Measurements from ENCODE around the gene TLR1. TPM values are rescaled to one million over a fixed set of nuclear protein-coding genes. Genes with fewer than 3 reads are reported as not detected.

The TLR1 gene
- total RNA-seq, 2 donors from 2014 or later = 3.6 to 8.9 TPM

GRCh38 chr4:38832624-38833528 is 28.3 kb upstream of the TLR1 start:
- peaks cover 0 to 31% of the 10 kb centered on the region in 2 donors for H3K9me3 ChIP-seq
- H3K4me1 ChIP-seq = no peaks in the 10 kb centered on the region
- no peaks in the 10 kb centered on the region for H3K27me3 ChIP-seq
- H3K4me3 ChIP-seq = no peak overlapping the region
- no peaks in the 10 kb centered on the region for H3K36me3 ChIP-seq
- no peak overlapping the region for H3K27ac ChIP-seq
- DNase-seq (ENCODE audit: low spot score) = no peak
- TF ChIP-seq CTCF (IDR thresholded peaks at IDR 0.05) = no peak

- H3K36me3 ChIP-seq = no peaks in the 10 kb centered on the region
- H3K4me1 ChIP-seq = no peaks in the 10 kb centered on the region
- no peak for DNase-seq (ENCODE audit: low spot score)
- H3K27me3 ChIP-seq = no peaks in the 10 kb centered on the region
- no peak overlapping the region for H3K27ac ChIP-seq
- H3K4me3 ChIP-seq = no peak overlapping the region
- peaks cover 0 to 25% of the 10 kb centered on the region in 2 donors for H3K9me3 ChIP-seq
- no peak for TF ChIP-seq CTCF (IDR thresholded peaks at IDR 0.05)
Measured at GRCh38 chr4:38832206-38832605, 27.6 kb upstream of the TLR1 start.

- Histone ChIP-seq H3K4me3 (no peak overlapping the region), H3K27me3 (no peaks in the 10 kb centered on the region), H3K27ac (no peak overlapping the region), H3K9me3 (peaks cover 0 to 19% of the 10 kb centered on the region in 2 donors), H3K36me3 (no peaks in the 10 kb centered on the region), H3K4me1 (no peaks in the 10 kb centered on the region)
- TF ChIP-seq CTCF (IDR thresholded peaks at IDR 0.05) = no peak
- no peak for DNase-seq (ENCODE audit: low spot score)
Measured at GRCh38 chr4:38831653-38832052, 27.1 kb upstream of the TLR1 start.

GRCh38 chr4:38829237-38829636 is 24.6 kb upstream of the TLR1 start:
- no peaks in the 10 kb centered on the region for H3K36me3 ChIP-seq
- H3K4me1 ChIP-seq = no peaks in the 10 kb centered on the region
- no peak for TF ChIP-seq CTCF (IDR thresholded peaks at IDR 0.05)
- peaks cover 0 to 4% of the 10 kb centered on the region in 2 donors for H3K9me3 ChIP-seq
- H3K27ac ChIP-seq = no peak overlapping the region
- DNase-seq (ENCODE audit: low spot score) = no peak
- no peaks in the 10 kb centered on the region for H3K27me3 ChIP-seq
- H3K4me3 ChIP-seq = no peak overlapping the region

- Histone ChIP-seq H3K27me3 (no peaks in the 10 kb centered on the region), H3K9me3 (no peaks in the 10 kb centered on the region), H3K36me3 (no peaks in the 10 kb centered on the region), H3K4me1 (no peaks in the 10 kb centered on the region), H3K4me3 (no peak overlapping the region), H3K27ac (no peak overlapping the region)
- DNase-seq (ENCODE audit: low spot score) = no peak
- TF ChIP-seq CTCF (IDR thresholded peaks at IDR 0.05) = no peak
Measured at GRCh38 chr4:38823766-38824165, 19.2 kb upstream of the TLR1 start.

Data from right atrium auricular region (tissue), 2 donors.